GM12892 (cell line): ENCODE data around the gene ZNF462.

Experiments used
- POLR2A ChIP-seq: IDR thresholded peaks from 2 replicates; pipeline ENCODE4 v1.6.1; 2011; ENCODE audit warnings: low read depth, low read length, control low read depth
- POLR2AphosphoS5 ChIP-seq: IDR thresholded peaks from 2 replicates; pipeline ENCODE4 v1.6.1; 2011; ENCODE audit warnings: low read depth, low read length, control low read depth
- TAF1 ChIP-seq: IDR thresholded peaks from 2 replicates; pipeline ENCODE4 v1.6.1; 2011; ENCODE audit warnings: low read depth, mild to moderate bottlenecking, control low read depth, low read length, borderline replicate concordance

- TF ChIP-seq POLR2A = no peak
- TF ChIP-seq POLR2AphosphoS5 = no peak
- no peak for TF ChIP-seq TAF1
These were observed at the start of gene ZNF462 for GRCh38 chr9:106862821-106863720.
